Coronary artery (tissue), 2 donors: ENCODE results near the gene RPS5.

Experiments used
- DNase-seq: peaks from one replicate; pipeline ENCODE4 v3.0.0-alpha.2; 2017; ENCODE audit warnings: low spot score
- H3K27ac ChIP-seq, 2 donors: fragments of 200-600 bp; sonication (generic); one replicate each; pipeline ENCODE4 v1.5.1; 2016 to 2019
- H3K4me3 ChIP-seq: fragments of 200-600 bp; sonication (generic); 2 replicates; pipeline ENCODE4 v1.5.1; 2016; ENCODE audit warnings: mild to moderate bottlenecking, moderate library complexity
- CTCF ChIP-seq: fragments of 200-600 bp; sonication (generic); IDR thresholded peaks from one replicate; pipeline ENCODE4 v1.5.1; 2019; ENCODE audit warnings: antibody characterized with exemption

RPS5 gene

DNA sequence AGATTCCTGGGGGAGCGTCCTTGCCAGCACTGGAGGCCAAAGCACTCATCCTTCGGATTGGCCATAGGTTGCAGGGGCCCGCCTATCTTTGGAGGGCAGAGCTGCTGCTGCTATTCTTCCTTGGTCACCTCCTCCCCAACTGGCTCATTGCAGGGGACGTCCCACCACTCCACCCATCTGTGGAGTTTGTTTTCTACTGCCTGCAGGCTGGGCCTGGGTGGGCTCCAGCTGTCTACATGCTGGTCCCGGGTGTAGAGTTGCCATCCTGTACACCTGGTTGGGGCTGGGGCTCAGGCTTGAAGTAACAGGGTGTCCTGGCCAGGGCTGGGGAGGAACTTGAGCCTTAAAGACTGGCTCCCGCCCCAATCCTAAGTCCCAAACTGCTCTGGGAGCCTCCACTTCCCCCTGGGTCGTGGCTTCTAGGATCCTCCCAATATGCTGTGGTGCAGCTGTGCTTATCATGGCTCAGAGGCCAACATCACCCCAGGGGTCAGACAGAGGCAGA lies 10.5 kb downstream of the RPS5 start:
- H3K4me3 ChIP-seq: no peak overlapping the region
- DNase-seq: no peak

GRCh38 chr19:58398087-58398486 lies 11.0 kb downstream of the RPS5 start:
- TF ChIP-seq CTCF: no peak
- Histone ChIP-seq H3K4me3 (no peak overlapping the region), H3K27ac (no peak overlapping the region)
- DNase-seq: no peak

More for the DNA sequence above, 10.5 kb downstream of the RPS5 start:
- no peak overlapping the region for H3K27ac ChIP-seq
- TF ChIP-seq CTCF: no peak

DNA sequence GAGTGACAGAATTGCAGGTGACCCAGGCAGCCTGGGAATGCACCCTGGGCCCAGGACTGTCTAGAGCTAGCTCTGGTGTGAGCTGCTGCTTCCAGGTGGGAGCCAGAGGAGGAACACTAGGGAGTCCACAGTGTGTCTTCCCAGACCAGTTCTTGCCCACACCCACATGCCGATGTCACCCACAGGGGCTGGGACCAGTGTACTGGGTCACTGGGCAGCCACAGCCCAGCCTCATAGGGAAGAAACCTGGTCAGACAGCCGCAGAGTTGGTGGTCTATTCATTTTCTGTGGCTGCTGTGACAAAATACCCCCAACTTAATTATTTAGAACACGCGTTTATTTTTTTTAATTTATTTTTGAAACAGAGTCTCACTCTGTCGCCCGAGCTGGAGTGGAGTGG lies 11.5 kb downstream of the RPS5 start:
- H3K27ac ChIP-seq: no peak overlapping the region
- H3K4me3 ChIP-seq: no peak overlapping the region
- TF ChIP-seq CTCF: no peak
- no peak for DNase-seq

DNA sequence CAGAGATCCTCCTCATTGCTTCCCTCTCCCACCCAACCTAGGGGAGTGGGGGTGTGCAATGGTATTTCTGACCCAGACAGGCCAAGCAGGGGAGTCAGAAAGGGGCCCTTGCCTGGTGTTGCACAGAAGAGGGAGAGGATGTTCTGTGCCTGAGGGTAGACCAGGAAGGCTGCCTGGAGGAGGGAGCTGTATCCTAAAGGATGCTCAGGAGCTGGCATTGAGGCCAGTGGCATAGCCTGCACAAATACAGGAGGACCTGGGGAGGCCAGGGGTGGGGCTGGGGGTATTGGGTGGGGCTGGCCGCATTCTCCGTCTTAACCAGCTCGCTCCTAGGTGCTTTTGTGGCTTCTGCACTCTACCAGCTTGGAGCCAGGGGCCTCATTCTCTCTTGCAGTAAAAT lies 12.8 kb downstream of the RPS5 start:
- H3K4me3 ChIP-seq: no peak overlapping the region
- TF ChIP-seq CTCF: no peak
- H3K27ac ChIP-seq: no peak overlapping the region
- no peak for DNase-seq

- DNase-seq: no peak
- no peak for TF ChIP-seq CTCF
- Histone ChIP-seq H3K27ac (peak overlapping the region in 1 of 2 donors; percentile 38), H3K4me3 (peak overlapping the region; percentile 72)
Measured at GRCh38 chr19:58400316-58400915, 13.3 kb downstream of the RPS5 start.

- peak overlapping the region; percentile 38 to 71 for H3K27ac ChIP-seq
- TF ChIP-seq CTCF: no peak
- peak; percentile 99 for DNase-seq
Measured at GRCh38 chr19:58400916-58401839, 14.1 kb downstream of the RPS5 start.

More at GRCh38 chr19:58400916-58401839, 14.1 kb downstream of the RPS5 start:
- H3K4me3 ChIP-seq: peak overlapping the region; percentile 72
